Measurements from ENCODE around the gene ATOSA. TPM values are rescaled to one million over a fixed set of nuclear protein-coding genes. Genes with fewer than 3 reads are reported as not detected.

The ATOSA gene
- total RNA-seq, 1 experiment from 2014 or later, result 6.0 TPM

DNA sequence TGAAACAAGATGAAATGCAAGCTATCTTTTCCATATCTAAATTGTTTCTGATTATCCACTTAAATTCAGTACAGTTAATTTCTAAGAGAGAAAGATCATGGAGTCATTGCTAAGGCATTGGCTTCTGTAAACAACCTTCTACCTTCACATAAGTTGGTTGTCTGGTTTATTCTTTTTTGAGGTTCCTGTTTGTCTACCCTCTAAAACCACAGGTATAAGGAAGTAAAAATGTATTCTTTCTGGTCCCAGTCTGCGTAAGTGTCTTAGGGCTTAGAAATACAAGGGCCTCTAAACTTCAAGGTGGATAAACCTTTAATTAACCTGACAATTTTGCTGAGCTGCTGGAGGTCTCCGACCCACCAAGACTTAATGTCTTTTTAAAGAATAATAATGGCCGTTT is 3.6 kb upstream of the ATOSA start:
- DNase-seq (ENCODE audit: low read depth), result no peak

DNA sequence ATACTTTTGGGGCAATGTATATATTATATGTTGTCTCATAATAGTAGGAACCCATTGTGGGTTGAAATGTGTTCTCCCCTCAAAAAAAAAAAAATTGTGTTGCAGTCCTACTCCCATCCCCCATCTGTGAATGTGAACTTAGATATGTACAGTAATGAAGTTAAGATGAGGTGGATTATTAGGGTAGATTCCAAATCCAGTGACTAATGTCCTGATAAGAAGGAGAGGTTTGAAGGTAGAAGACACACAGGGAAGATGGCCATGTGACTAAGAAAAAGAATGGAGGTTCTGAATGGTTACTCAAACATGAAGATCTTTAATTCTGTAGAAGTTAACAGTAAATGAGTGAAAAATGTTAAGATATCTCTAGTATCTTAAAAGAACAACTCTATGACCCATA is 3.0 kb upstream of the ATOSA start:
- no peak for DNase-seq (ENCODE audit: low read depth)

DNA sequence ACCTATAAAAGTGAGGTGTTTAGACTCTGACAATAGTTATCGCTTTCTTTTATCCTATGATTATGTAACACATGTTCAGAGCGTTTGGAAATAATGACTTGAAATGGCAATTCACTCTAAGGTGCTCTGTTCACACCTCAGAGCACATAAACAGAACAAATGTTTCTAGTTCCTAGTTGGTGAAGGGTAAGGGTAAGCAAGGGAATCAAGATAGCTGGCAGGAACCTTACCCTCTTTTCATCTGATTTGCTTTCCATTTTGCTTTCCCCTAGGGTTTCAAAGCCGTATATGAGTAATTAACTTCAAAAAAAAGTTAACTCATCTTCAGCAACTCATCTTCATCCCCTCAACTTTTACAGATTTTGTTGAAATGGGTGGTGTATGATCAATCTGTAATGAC is 2.3 kb upstream of the ATOSA start:
- no peak for DNase-seq (ENCODE audit: low read depth)

DNA sequence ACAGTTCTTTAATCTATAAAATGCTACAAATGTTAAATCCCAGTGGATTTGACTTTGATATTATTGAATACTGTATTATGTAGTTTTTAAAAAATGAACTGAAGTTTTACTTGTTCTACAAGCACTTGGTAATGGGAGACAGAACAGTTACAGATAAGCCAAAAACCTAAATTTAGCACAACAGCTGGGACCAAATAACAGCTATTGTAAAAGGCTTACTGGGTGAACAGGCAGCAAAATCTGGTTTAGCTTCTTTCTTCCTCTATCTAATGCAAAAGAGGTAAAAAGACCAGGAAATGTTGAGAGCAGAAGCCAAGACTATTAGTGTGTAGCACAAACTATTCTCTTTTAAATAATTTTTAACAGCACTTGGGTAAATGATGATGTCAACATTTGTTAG is 1.6 kb upstream of the ATOSA start:
- DNase-seq (ENCODE audit: low read depth), result no peak

DNA sequence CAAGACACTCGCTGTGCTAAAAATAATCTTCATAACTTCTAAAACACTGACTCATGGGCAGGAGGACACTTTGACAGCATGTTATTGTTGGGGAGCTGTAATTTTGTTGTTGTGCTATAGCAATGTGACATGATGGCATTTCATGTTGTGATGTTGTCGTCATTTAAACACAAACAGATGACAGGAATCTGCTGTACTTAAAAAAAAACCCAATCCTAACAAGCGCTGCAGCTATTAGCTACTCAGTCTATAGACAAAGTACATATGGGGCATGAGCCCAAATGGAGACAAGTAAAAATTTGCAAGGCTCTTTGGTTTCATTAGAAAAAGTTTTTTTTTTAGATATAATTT is 828 bp upstream of the ATOSA start:
- no peak for DNase-seq (ENCODE audit: low read depth)

DNA sequence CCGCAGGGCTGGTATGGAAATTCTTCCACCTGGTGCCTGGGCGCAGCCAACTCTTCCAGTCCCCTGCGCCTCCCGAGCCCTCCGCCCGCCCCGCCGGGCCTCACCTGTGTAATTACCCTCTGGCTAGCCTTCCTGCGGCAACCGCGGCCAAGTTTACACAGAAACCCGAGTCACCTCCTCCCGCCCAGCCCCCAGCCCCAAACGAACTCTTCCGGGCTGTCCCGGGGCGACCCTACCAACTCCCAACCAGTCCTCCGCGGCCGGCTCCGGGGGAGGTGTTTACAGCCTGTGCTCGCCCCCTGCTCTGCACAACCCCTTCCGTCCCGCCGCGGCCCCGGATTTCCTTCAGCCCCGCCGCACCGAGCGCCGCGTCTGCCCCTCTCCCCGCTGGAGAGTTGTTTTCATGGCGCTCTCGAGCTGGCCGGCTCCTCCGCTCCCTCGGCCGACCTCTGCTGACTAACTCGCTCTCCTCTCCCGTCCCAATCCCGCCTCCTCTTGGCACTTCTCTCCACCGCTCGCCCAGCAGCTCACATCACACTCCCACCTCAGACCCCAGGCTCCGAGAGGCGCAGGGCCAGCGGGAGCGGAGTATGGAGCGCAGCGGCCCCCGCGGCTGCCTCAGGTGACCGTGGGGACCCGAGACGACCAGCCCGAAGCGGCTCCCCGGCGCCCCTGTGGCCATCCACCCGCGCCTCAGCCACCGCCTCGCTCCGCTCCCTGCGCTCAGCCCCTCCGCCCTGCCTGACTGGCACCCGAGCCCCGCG is 538 bp downstream of the ATOSA start:
- DNase-seq (ENCODE audit: low read depth), result peak; percentile 56

DNA sequence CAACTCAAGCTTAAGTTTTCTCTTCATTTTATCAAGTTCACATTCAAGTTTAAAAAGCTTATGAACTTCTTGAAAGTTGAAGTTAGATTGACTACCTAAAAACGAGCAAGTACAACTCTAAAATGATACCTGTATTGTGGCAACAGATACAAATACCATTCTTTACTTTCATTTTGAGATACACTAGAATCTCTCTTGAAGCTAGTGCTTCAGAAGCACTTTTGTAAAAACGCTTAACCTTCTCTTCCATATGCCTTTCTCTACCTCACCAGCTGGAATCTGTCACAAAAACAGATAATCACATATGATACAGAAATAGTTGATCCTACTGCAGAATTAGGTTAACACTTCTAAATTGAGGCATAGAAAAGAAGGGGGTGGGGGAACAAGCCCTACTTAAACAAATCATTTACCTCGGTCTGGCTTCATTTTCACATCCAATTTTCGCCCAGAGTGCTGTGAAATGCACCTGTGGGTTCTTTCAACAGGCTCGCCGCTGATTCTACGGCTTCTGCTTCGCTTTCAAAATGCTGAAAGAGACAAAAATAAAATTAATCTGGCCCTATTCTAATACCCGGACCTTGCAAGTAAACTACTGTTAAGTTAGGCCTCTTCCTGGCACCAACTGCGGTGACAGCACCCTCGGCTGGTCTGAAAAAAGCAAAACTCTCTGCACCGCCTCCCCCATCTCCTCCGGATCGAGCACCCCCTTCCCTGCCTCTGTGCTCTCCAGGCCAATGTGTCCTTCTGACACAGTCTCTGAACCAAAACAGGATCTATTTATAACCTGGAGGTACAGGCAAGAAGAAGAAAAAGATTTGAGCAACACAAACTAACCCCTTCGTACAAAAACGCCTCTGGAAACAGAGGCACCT is 1.4 kb downstream of the ATOSA start:
- DNase-seq (ENCODE audit: low read depth), result peak; percentile 69

DNA sequence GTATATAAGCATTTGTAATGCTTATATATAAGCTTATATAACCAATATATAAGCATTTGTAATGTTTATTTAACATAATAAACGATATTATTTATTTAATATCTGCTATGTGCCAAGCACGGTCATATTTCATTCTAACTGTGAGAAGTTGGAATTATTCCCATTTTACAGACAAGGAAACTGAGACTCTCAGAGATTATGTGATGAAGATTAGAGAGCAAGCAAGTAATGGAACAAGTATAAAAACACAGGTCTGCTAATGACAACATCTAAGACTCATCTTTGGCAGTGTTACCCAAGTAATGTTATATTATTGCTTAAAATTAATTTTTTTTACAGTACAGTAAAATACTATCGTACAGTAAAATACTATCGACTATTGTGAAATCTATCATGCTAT is 4.4 kb downstream of the ATOSA start:
- DNase-seq (ENCODE audit: low read depth), result no peak

DNA sequence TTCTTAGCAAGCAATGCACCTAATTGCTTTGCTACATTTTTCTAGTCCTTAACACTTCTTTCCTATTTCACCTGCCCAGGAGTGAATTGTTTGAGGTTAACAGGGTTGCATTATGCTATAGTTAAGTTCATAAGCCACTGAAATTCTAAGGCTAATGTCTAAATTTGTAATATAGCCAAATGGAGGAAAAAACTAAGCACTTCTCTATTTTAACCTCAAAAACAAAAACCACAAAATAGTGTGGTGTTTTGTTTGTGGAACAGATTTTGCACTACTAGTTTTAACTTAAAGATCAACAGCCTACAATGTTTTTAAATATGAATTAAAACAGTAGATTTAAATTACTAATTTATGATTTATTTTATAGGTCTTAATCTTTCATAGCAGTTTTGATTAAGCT is 5.5 kb downstream of the ATOSA start:
- DNase-seq (ENCODE audit: low read depth), result no peak

DNA sequence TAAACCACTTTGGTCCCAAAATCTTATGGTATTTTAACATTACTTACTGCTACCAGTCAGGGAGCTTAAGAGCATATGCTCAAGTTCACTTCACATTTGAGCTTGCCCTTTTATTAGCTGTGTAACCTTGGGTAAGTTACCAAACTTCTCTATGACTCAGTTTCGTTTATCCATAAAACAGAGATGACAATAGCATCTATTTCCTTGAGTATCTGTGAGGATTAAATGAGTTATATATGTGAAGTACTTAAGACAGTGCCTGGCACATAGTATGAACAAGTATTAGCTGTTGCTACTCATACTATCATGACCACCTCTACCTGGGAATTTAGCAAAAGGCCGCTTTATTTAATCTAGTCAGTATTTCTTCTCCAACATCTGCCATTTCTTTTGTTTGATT is 5.9 kb downstream of the ATOSA start:
- no peak for DNase-seq (ENCODE audit: low read depth)

DNA sequence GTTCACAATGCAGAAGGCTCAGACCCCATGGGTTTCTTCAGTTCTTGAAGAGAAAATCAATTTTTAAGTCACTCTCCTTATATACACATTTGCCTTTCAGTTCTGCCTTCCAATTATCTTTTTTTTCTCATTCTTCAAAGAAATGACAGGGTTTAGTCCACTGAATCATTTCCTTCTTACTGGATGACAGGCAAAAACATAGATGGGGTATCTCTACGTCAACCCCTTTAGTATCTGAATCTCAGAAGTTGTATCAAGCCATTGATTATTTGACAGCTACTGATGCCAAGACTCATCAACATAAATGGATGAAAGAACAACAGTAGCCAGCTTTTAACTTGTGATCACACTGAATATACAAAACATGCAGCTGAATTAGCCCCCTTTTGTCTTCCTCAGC is 6.5 kb downstream of the ATOSA start:
- DNase-seq (ENCODE audit: low read depth), result no peak

DNA sequence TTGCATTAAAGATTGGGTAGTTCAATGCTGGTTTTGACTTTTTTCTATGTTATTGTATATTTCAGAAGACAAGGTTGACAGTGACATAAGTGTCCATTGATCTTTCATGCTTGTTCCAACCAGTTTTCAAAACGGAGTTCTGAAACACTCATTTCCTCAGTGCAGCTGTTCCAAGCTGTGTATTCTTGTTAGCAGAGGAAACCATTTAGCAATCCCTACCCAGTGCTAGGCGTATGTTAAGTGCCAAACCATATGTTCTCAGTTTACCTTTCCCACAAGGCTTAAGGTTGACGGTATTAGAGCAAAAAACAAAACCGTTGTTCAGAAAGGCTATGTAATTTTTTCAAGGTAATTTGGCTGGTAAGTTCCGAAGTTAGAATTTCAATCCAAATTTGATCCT is 9.1 kb downstream of the ATOSA start:
- no peak for DNase-seq (ENCODE audit: low read depth)

DNA sequence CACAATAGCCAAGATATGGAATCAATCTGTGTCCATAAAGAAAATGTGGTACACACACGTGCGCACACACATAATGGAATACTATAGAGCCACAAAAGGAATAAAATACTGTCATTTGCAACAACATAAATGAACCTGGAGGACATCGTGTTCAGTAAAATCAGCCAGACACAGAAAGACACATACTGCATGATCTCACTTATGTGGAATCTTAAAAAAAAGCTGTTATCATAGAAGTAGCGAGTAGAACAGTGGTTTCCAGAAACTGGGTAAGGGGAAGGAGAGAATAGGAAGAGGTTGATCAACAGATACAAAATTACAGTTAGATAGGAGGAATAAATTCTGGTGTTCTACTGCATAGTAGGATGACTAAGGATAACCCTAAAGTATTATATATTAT is 11.1 kb downstream of the ATOSA start:
- DNase-seq (ENCODE audit: low read depth), result no peak

DNA sequence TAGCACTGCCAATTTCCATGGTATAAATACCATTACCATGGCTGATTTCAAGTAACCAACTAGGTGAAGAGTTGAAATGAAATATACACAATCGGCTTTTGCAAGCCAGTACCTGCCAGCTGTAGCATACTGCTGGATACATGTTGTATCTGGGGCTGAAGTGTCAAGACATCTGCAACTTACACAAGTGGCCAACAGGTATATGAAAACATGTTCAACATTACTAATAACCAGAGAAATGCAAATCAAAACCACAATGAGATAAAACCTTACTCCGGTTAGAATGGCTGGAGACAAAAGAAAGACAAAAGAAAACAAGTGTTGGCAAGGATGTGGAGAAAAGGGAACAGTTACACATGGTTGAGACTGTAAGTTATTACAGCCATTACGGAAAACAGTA is 11.6 kb downstream of the ATOSA start:
- no peak for DNase-seq (ENCODE audit: low read depth)

DNA sequence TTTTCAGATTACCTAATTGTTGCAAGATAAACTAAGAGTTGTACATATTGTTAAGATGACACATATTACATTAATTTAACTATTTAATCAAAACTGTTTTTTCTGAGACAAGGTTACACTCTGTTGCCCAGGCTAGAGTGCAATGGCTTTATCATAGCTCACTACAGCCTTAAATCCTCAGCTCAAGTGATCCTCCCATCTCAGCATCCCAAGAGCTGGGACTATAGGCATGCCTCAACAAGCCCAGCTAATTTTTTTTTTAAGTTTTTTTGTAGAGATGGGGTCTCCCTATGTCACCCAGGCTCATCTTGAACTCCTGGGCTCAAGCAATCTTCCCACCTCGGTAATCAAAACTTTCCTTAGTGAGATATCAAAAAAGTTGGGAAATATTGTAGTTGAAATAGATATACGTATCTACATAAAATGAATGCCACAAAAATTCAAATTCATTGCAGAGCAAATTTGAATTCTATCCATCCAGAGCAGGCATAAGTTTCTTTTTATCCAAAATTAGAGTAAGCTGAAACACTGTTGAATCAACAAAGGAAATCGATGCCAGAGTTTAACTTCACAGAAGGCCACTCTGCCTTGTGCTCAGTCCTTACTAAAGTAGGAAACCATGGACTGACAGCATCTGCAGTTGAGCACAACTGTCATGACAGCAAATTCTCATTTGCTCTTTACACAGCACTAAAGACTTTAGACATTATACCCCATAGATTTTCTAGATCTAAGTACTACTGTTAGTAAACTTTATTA is 15.5 kb downstream of the ATOSA start:
- no peak for DNase-seq (ENCODE audit: low read depth)

DNA sequence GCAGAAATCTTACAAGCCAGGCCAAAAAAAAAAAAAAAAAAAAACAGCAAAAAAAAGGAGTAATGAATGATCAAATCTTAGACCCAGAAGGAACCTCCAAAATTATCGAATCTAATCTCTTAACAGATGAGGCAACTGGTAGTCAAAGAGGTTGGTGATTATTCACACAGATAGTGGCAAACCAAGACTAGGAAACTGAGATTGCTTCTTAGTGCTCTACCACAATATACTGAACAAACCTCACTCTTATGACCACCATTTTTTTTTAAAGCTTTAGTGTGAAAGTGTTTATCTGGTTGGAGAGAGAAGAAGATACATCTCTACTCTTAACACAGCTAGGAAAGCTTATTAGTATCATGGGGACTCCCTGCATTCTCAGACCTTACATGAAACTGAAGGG is 17.3 kb downstream of the ATOSA start:
- DNase-seq (ENCODE audit: low read depth), result no peak

DNA sequence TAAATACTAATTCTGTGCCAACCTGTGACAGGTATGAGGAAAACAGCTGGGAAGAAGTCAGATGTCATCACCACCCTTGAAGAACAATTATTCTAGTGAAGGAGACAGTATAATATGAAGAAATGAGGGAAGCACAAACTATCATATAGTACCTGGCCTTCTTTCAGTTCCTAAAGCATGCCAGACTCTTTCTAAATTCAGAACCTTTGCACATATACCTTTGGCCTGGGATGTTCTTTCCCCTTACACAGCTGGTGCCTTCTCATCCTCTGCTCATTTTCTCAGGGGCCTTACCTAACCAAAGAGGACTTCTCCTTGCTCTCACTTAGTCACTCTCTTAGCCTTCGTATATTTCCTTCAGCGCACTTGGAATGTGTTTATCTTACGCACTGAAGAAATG is 19.0 kb downstream of the ATOSA start:
- no peak for DNase-seq (ENCODE audit: low read depth)

DNA sequence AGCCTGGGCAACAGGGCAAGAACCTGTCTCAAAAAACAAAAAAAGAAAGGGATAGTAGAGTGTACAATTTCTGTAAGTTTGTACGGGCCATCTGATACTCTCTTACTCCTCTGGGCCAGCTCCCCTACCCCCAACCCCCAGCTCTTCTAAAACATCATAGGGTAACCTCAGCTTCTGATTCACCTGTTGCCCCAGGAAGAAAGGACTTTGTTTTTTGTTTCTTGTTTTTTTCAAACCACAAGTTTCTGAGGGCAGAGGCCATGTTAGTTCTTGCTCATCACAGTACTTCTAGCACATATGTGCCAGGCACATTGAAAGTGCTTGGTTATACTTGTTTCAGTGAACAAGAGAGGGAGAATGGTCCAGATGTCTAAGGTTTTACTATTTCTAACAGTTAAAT is 20.2 kb downstream of the ATOSA start:
- DNase-seq (ENCODE audit: low read depth), result peak; percentile 17

DNA sequence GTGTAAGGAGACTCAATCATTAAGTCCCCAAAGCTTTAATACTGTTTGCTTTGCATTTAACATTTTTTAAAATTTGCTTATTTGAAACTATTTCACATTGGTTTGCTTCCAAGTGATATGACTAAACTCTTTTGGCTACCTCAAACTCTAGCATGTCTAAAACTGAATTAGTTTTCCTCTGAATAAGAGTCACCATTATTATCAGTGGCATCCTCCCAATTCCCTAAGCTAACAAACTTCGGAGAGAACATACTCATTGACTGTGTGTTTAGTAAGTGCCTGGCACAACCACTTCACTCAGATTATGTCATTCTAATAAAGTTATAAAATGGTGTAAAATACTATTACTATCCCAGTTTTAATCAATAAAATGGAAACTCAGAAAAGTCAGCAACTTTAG is 21.9 kb downstream of the ATOSA start:
- DNase-seq (ENCODE audit: low read depth), result no peak

DNA sequence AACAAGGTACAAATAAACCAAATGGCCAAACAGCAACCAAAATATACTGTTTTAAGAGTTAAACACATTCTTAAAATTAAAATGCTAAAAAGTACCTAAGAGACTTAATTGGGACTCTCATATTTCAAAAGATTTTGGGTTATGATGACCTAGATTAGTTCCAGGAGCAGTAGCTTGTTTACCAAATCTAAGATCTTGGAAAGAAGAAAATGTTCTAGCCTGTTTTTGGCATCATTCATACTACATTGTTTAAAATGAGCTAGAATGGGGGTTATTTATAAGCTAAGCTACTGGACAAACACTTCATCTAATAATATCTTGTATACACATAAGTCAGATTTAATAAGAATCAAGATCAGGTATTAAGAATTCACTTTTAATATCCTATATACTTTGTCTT is 22.8 kb downstream of the ATOSA start:
- no peak for DNase-seq (ENCODE audit: low read depth)

DNA sequence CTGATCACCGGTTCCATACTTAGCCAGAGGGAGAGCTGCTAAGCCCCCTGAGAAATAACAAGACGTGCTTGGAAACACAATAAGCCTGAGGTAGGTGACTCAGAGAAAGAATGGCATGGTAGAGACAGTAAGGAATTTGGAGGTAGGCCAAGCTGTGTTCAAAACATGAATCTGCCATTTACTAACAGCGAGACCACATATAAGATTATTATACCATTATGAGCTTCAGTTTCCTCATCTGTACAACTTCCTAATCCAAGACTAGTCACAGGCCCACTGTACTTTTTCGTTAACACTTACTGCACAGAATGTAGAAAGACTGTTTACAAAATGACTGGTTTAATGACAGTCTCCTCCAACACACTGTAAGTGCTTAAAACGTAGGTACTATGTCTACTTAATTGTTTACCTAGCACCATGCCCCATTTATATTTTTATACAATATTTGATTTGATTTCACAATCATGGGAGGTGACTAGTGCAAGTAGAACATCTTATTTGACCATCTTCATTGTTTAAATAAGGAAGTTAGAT is 25.7 kb downstream of the ATOSA start:
- DNase-seq (ENCODE audit: low read depth), result peak; percentile 89

DNA sequence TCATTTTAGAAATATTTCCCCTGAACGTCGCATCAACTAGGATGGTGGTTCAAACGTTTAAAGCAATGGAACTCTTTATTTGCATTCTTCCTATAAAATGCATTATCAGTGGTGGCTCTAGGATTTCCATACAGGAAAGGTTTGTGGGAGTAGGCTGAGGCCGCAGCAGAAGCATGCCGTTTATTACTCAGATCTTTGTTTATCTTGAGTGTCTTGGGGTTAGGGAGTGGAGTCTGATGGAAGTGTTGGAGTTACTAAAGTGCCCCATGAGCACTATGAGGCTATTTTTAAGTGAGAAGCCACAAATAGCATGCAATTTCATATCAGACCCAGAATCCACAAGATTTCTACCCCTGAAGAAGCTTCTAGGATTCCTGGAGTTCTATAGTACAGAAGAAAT is 26.2 kb downstream of the ATOSA start:
- DNase-seq (ENCODE audit: low read depth), result peak; percentile 79
